ENCODE data around the gene SHANK1.

The SHANK1 gene

DNA sequence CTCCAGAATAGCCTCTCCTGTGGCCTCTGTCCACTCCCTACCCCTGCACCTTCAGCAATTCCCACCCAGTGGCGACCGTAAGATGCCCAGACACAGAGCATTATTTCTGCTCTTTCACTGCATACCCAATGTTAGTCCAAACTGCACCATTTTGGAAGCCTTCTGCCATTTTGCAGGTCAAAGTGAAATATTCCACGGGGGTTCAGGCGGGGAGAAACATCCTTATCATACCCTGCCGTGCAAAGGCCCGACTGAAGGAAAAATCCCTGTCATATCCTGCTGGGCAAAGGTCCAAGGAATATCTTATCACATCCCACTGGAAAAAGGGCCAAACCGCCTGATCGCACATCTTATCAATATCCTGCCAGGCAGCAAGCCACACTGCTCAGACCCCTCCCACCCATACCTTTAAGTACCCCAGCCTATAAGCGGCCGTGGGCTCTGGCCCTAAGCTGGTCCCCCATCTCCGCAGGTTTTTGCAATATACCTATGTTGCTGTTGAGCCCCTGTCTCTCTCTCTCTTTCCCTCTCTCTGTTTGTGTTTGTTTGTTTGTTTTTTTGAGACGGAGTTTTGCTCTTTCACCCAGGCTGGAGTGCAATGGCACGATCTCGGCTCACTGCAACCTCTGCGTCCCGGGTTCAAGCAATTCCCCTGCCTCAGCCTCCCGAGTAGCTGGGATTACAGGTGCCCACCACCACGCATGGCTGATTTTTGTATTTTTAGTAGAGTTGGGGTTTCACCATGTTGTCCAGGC lies 21.8 kb upstream of the SHANK1 start:
- Histone ChIP-seq H3K4me2 (ENCODE audit: low read length) (no peak overlapping the region), H3K4me3 (ENCODE audit: low read length) (no peak overlapping the region), H2AFZ (ENCODE audit: low read depth, low read length) (no peak overlapping the region), H3K9ac (ENCODE audit: low read length) (no peak overlapping the region), H3K9me3 (ENCODE audit: insufficient read depth, low read length) (no peaks in the 10 kb centered on the region), H3K27ac (ENCODE audit: low read length) (no peak overlapping the region), H3K79me2 (ENCODE audit: low read length) (no peaks in the 10 kb centered on the region), H4K20me1 (ENCODE audit: insufficient read depth, low read length) (no peaks in the 10 kb centered on the region), H3K4me1 (ENCODE audit: low read length) (no peaks in the 10 kb centered on the region), H3K27me3 (ENCODE audit: low read depth, low read length) (peaks cover 11% of the 10 kb centered on the region; the same call in 1 of the 2 replicates), H3K36me3 (replicated peaks; ENCODE audit: low read depth, low read length) (no peaks in the 10 kb centered on the region)
- TF ChIP-seq CTCF (IDR thresholded peaks at IDR 0.05; ENCODE audit: low read depth, low read length) (no peak), EZH2phosphoT487 (IDR thresholded peaks at IDR 0.05; ENCODE audit: low read depth) (no peak)

GRCh38 chr19:50739914-50740426 lies 20.4 kb upstream of the SHANK1 start:
- TF ChIP-seq CTCF (IDR thresholded peaks at IDR 0.05; ENCODE audit: low read depth, low read length) (no peak), EZH2phosphoT487 (IDR thresholded peaks at IDR 0.05; ENCODE audit: low read depth) (no peak)
- Histone ChIP-seq H2AFZ (ENCODE audit: low read depth, low read length) (no peak overlapping the region), H3K4me2 (ENCODE audit: low read length) (no peak overlapping the region)

DNA sequence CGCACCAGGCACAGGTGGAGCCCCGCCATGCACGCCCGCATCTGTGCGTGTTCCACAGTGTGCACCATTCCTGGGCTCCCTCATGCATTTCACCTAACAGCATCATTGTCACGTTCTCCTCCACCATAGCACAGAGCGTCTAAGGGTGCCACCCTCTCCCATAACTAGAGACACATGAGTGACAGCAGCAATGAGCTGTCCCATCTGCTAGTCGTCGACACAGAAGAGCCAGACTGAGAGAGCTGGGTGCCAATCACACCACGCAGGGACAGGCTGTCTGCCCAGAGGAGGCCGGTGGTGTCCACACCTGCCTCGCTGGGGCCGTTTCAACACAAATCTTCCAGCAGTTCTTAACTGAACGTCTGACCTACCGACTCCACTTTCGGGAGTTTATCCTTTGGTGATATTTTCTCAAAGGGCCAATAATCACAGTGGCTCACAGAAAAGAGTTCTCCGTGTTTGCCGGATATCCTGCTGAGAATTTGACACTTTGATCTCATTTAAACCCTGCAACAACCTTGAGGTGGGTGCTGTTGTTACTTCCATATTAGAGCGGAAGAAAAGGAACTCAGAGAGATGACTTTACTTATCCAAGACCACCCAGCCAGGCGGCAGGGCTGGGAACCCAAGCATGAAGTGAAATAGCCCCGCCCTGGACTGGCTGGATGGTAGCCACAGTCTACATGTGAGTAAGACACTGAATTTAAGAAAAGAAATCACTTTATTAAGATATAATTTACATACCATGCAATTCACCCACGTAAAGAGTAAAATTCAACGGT lies 19.7 kb upstream of the SHANK1 start:
- H3K4me2 ChIP-seq (ENCODE audit: low read length) = no peak overlapping the region
- no peaks in the 10 kb centered on the region for H3K36me3 ChIP-seq (replicated peaks; ENCODE audit: low read depth, low read length)
- no peak overlapping the region for H3K27ac ChIP-seq (ENCODE audit: low read length)
- no peak overlapping the region for H3K9ac ChIP-seq (ENCODE audit: low read length)
- H2AFZ ChIP-seq (ENCODE audit: low read depth, low read length) = no peak overlapping the region
- H3K4me1 ChIP-seq (ENCODE audit: low read length) = no peaks in the 10 kb centered on the region
- H4K20me1 ChIP-seq (ENCODE audit: insufficient read depth, low read length) = no peaks in the 10 kb centered on the region
- TF ChIP-seq EZH2phosphoT487 (IDR thresholded peaks at IDR 0.05; ENCODE audit: low read depth) (no peak), CTCF (IDR thresholded peaks at IDR 0.05; ENCODE audit: low read depth, low read length) (no peak)
- no peaks in the 10 kb centered on the region for H3K9me3 ChIP-seq (ENCODE audit: insufficient read depth, low read length)
- peaks cover 26% of the 10 kb centered on the region for H3K27me3 ChIP-seq (ENCODE audit: low read depth, low read length)
- no peak overlapping the region for H3K4me3 ChIP-seq (ENCODE audit: low read length)
- H3K79me2 ChIP-seq (ENCODE audit: low read length) = no peaks in the 10 kb centered on the region

More at GRCh38 chr19:50739914-50740426, 20.4 kb upstream of the SHANK1 start:
- no peaks in the 10 kb centered on the region for H3K79me2 ChIP-seq (ENCODE audit: low read length)
- no peaks in the 10 kb centered on the region for H3K9me3 ChIP-seq (ENCODE audit: insufficient read depth, low read length)
- H3K4me1 ChIP-seq (ENCODE audit: low read length) = no peaks in the 10 kb centered on the region
- H3K27me3 ChIP-seq (ENCODE audit: low read depth, low read length) = peaks cover 22% of the 10 kb centered on the region
- H3K36me3 ChIP-seq (replicated peaks; ENCODE audit: low read depth, low read length) = no peaks in the 10 kb centered on the region
- no peak overlapping the region for H3K9ac ChIP-seq (ENCODE audit: low read length)
- no peak overlapping the region for H3K27ac ChIP-seq (ENCODE audit: low read length)
- no peaks in the 10 kb centered on the region for H4K20me1 ChIP-seq (ENCODE audit: insufficient read depth, low read length)
- H3K4me3 ChIP-seq (ENCODE audit: low read length) = no peak overlapping the region

GRCh38 chr19:50736338-50736737 lies 16.7 kb upstream of the SHANK1 start:
- H3K9ac ChIP-seq (ENCODE audit: low read length) = no peak overlapping the region
- no peak for TF ChIP-seq EZH2phosphoT487 (IDR thresholded peaks at IDR 0.05; ENCODE audit: low read depth)
- TF ChIP-seq CTCF (IDR thresholded peaks at IDR 0.05; ENCODE audit: low read depth, low read length) = no peak
- H3K27me3 ChIP-seq (ENCODE audit: low read depth, low read length) = peaks cover 45% of the 10 kb centered on the region

More at GRCh38 chr19:50736338-50736737, 16.7 kb upstream of the SHANK1 start:
- Histone ChIP-seq H4K20me1 (ENCODE audit: insufficient read depth, low read length) (no peaks in the 10 kb centered on the region), H3K4me2 (ENCODE audit: low read length) (no peak overlapping the region), H3K9me3 (ENCODE audit: insufficient read depth, low read length) (no peaks in the 10 kb centered on the region), H3K27ac (ENCODE audit: low read length) (no peak overlapping the region), H3K4me3 (ENCODE audit: low read length) (no peak overlapping the region), H3K79me2 (ENCODE audit: low read length) (no peaks in the 10 kb centered on the region), H2AFZ (ENCODE audit: low read depth, low read length) (no peak overlapping the region), H3K4me1 (ENCODE audit: low read length) (no peaks in the 10 kb centered on the region), H3K36me3 (replicated peaks; ENCODE audit: low read depth, low read length) (no peaks in the 10 kb centered on the region)
